NB4 (cell line): ENCODE data around the gene ALDH3A2.
"Not testable (repeated sequence)": the region's sequence is repeated elsewhere in the genome, so short reads cannot be mapped to it uniquely, and the experiment has no call there.

Source experiments
- CTCF ChIP-seq: IDR thresholded peaks from one replicate; pipeline ENCODE4 v1.5.1; 2012; ENCODE audit warnings: low read depth, low read length
- POLR2A ChIP-seq: IDR thresholded peaks from 2 replicates; pipeline ENCODE4 v1.6.1; 2011; ENCODE audit warnings: mild to moderate bottlenecking; ENCODE audit not compliant: insufficient read length; ENCODE audit errors: extremely low read depth

GRCh38 chr17:19684909-19685580, 36.5 kb downstream of the ALDH3A2 start:
- TF ChIP-seq CTCF, POLR2A: not testable (repeated sequence)
